Naive thymus-derived CD4-positive, alpha-beta T cell (primary cell): ENCODE results near the gene EGFL7. TPM values are rescaled to one million over a fixed set of nuclear protein-coding genes. Genes with fewer than 3 reads are reported as not detected.
"Not testable (repeated sequence)": the region's sequence is repeated elsewhere in the genome, so short reads cannot be mapped to it uniquely, and the experiment has no call there.

Experiments
- ATAC-seq: fragments of 150-1000 bp; cut with Tn5 transposase; 2 replicates; pipeline ENCODE4 v1.10.0; 2021; ENCODE audit warnings: mild to moderate bottlenecking, moderate library complexity
- CTCF ChIA-PET: fragments of 350-600 bp; sonication (Branson Sonifier 250); formaldehyde crosslinking; loops from one replicate; lab custom pipeline; 2021; ENCODE audit warnings: antibody characterized with exemption; lab: Charles Lee
- POLR2A ChIA-PET: fragments of 350-600 bp; sonication (Branson Sonifier 250); formaldehyde crosslinking; loops from one replicate; lab custom pipeline; 2021; ENCODE audit warnings: antibody characterized with exemption, inconsistent platforms; lab: Charles Lee
- DNase-seq, 9 donors: peaks; one replicate each; pipeline versions ENCODE4 v3.0.0 to v3.0.0-alpha.2; 2020 to 2022; ENCODE audit warnings: mixed read lengths in 1 of 9
- H3K27ac ChIP-seq: one replicate; pipeline ENCODE4 v1.7.0; 2013; ENCODE audit warnings: mild to moderate bottlenecking, low read depth, low read length, moderate library complexity
- H3K27me3 ChIP-seq, 2 donors: one replicate each; pipeline ENCODE4 v1.7.0; 2013; ENCODE audit warnings: low read length in 2 of 2, mild to moderate bottlenecking in 2 of 2, moderate library complexity in 2 of 2; ENCODE audit not compliant: control insufficient read depth in 2 of 2, insufficient read depth in 2 of 2
- H3K36me3 ChIP-seq, 3 experiments: 1 replicate in 2 of 3; 2 replicates in 1 of 3; pipeline ENCODE4 v1.7.0; 2013; ENCODE audit warnings: low read length in 3 of 3, mild to moderate bottlenecking in 3 of 3, moderate library complexity in 1 of 3; ENCODE audit not compliant: insufficient read depth in 3 of 3, control insufficient read depth in 2 of 3
- H3K4me1 ChIP-seq, 2 donors: one replicate each; pipeline ENCODE4 v1.7.0; 2013; ENCODE audit warnings: low read length in 2 of 2, mild to moderate bottlenecking in 2 of 2, moderate library complexity in 1 of 2; ENCODE audit not compliant: control insufficient read depth in 2 of 2, insufficient read depth in 2 of 2
- H3K4me3 ChIP-seq: 2 replicates; pipeline ENCODE4 v1.7.0; 2013; ENCODE audit warnings: mild to moderate bottlenecking, low read length
- H3K9me3 ChIP-seq, 3 experiments: 1 replicate in 2 of 3; 2 replicates in 1 of 3; pipeline ENCODE4 v1.7.0; 2013; ENCODE audit warnings: low read length in 3 of 3; ENCODE audit not compliant: control insufficient read depth in 2 of 3
- H3K27ac Mint-ChIP-seq, 9 donors: one replicate each; pipeline ENCODE4 v1.8.0; 2020 to 2022; ENCODE audit warnings: mixed read lengths in 9 of 9, mild to moderate bottlenecking in 8 of 9, moderate library complexity in 5 of 9, inconsistent platforms in 2 of 9
- H3K27me3 Mint-ChIP-seq, 5 donors: one replicate each; pipeline ENCODE4 v1.8.0; 2021 to 2022; ENCODE audit warnings: mixed read lengths in 5 of 5, mild to moderate bottlenecking in 1 of 5
- H3K36me3 Mint-ChIP-seq, 5 donors: one replicate each; pipeline ENCODE4 v1.8.0; 2020 to 2022; ENCODE audit warnings: mixed read lengths in 5 of 5, mild to moderate bottlenecking in 3 of 5, inconsistent platforms in 1 of 5
- H3K4me1 Mint-ChIP-seq, 7 donors: one replicate each; pipeline ENCODE4 v1.8.0; 2020 to 2022; ENCODE audit warnings: mixed read lengths in 7 of 7, mild to moderate bottlenecking in 3 of 7, inconsistent platforms in 1 of 7
- H3K4me3 Mint-ChIP-seq, 10 donors: one replicate each; pipeline ENCODE4 v1.8.0; 2020 to 2022; ENCODE audit warnings: mild to moderate bottlenecking in 10 of 10, mixed read lengths in 10 of 10, moderate library complexity in 6 of 10, inconsistent platforms in 2 of 10
- H3K9me3 Mint-ChIP-seq, 11 donors: one replicate each; pipeline ENCODE4 v1.8.0; 2020 to 2022; ENCODE audit warnings: mixed read lengths in 11 of 11, mild to moderate bottlenecking in 4 of 11, inconsistent platforms in 1 of 11, moderate library complexity in 1 of 11
- intact Hi-C, 2 donors: fragments of 100-400 bp; cut with micrococcal nuclease; formaldehyde crosslinking; loops; one replicate each; pipeline ENCODE4 v1.15.1; 2023
- polyA plus RNA-seq, 2 donors: library from polyadenylated mRNA; unstranded; fragments of 300-500 nt; fragmentation: Illumina TruSeq; gene quantifications; one replicate each; pipeline ENCODE4 v1.2.3, GENCODE V29; 2021
- total RNA-seq, 6 experiments: library from RNA in 5 of 6; stranded (reverse) in 5 of 6; gene quantifications; 1 replicate in 5 of 6; 2 replicates in 1 of 6; pipeline ENCODE4 v1.2.3 and lab custom pipeline; 2021 to 2026

EGFL7 gene
- total and polyA plus RNA-seq, 7 experiments from 2014 or later = 0.56 to 2.3 (median 0.97) TPM; not detected in 4

- intact Hi-C loops = loop anchor here (5.0 kb wide), 2 partner anchors 230 to 320 kb away; partner anchors contain the start of gene SNAPC4 (in 1 of the 2)
- POLR2A ChIA-PET, H3K27ac ChIP-seq, H3K36me3 Mint-ChIP-seq, H3K9me3 Mint-ChIP-seq, H3K36me3 ChIP-seq, H3K9me3 ChIP-seq, H3K4me3 ChIP-seq, H3K4me3 Mint-ChIP-seq, H3K27me3 ChIP-seq, DNase-seq, H3K4me1 Mint-ChIP-seq, H3K27me3 Mint-ChIP-seq, H3K27ac Mint-ChIP-seq, ATAC-seq, H3K4me1 ChIP-seq: not testable (repeated sequence)
- CTCF ChIA-PET = interaction anchor here (1.0 to 1.4 kb wide), 4 partner anchors 24 to 146 kb away, joined by 3 to 55 read pairs (median 4); no protein-coding TSS in a partner anchor
These were observed 30.1 kb upstream of the EGFL7 start for GRCh38 chr9:136632491-136633106.

- H3K27ac ChIP-seq = no peak overlapping the region
- H3K9me3 ChIP-seq = no peaks in the 10 kb centered on the region
- H3K27me3 Mint-ChIP-seq = no peaks in the 10 kb centered on the region
- POLR2A ChIA-PET = interaction anchor here (2.3 kb wide), 1 partner anchor 96 kb away, joined by 5 read pairs; no protein-coding TSS in a partner anchor
- H3K27me3 ChIP-seq = no peaks in the 10 kb centered on the region
- peaks cover 0 to 1% (median 0%) of the 10 kb centered on the region in 11 donors for H3K9me3 Mint-ChIP-seq
- H3K36me3 Mint-ChIP-seq = no peaks in the 10 kb centered on the region
- peaks cover 0 to 9% of the 10 kb centered on the region in 2 donors for H3K4me1 ChIP-seq
- ATAC-seq = no peak
- H3K36me3 ChIP-seq = no peaks in the 10 kb centered on the region
- no peak for DNase-seq
- H3K4me3 ChIP-seq = no peak overlapping the region
- no peak overlapping the region for H3K4me3 Mint-ChIP-seq
- H3K27ac Mint-ChIP-seq = peak overlapping the region in 1 of 9 donors; percentile 20
- intact Hi-C loops = loop anchor here (5.0 kb wide), 2 partner anchors 233 to 323 kb away; partner anchors contain the start of gene SNAPC4 (in 1 of the 2)
- H3K4me1 Mint-ChIP-seq = no peaks in the 10 kb centered on the region
- CTCF ChIA-PET = interaction anchor here (0.8 to 1.6 kb wide), 3 partner anchors 23 to 150 kb away, joined by 3 to 7 read pairs (median 4); no protein-coding TSS in a partner anchor
These were observed 27.8 kb upstream of the EGFL7 start for GRCh38 chr9:136634904-136635303.

DNA sequence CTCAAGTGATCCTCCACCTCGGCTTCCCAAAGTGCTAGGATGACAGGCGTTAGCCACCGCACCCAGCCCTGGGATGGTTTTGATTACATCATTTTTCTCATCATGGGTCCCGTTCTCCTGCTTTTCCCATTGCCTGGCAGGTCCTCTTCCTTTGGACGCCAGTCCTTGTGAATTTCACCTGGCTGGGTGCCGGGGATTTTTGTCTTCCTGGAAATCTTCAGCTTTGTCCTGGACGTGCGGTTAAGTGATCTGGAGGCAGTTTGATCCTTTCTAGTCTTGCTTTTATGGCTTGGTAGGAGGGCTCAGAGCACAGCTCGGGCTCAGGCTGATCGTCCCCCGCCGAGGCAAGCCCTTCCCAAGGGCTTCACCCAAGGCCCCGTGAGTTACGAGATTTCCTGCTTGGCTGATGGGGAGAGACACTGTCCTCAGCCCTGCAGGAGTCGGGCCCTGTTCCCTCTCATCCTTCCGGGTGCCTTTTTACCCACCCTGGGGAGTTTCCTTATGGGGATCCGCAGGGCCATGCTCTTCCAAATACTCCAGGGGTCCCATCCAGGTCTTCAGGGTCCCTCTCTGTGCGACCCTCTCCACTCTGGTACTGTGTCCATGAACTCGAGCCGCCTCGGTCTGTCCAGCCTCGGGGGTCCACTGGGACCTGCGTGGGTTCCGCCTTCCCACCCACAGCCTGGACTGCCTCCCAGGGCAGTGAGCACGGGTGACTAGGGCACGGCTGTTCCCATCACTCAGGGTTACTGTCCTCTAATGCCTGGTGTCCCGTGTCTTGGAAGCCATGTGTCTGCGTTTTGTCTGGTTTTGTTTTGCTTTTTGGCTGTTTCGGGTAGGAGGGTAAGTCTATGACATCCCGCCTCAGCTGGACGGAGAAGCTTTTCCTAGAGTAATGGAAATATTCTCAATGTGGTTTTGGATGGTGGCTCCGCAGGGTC lies 22.3 kb upstream of the EGFL7 start:
- H3K4me1 ChIP-seq = peaks cover 10% of the 10 kb centered on the region in 2 donors
- no peak overlapping the region for H3K4me3 ChIP-seq
- peaks cover 0 to 3% (median 0%) of the 10 kb centered on the region in 11 donors for H3K9me3 Mint-ChIP-seq
- peaks cover 8 to 16% (median 15%) of the 10 kb centered on the region in 5 donors for H3K27me3 Mint-ChIP-seq
- H3K9me3 ChIP-seq = no peaks in the 10 kb centered on the region
- CTCF ChIA-PET = no interaction called here
- H3K36me3 ChIP-seq = no peaks in the 10 kb centered on the region
- H3K36me3 Mint-ChIP-seq = no peaks in the 10 kb centered on the region
- H3K27me3 ChIP-seq = peaks cover 0 to 13% of the 10 kb centered on the region in 2 donors
- intact Hi-C loops = no loop called here
- no peak for ATAC-seq
- no peak overlapping the region for H3K4me3 Mint-ChIP-seq
- no peak overlapping the region for H3K27ac ChIP-seq
- no peak for DNase-seq
- POLR2A ChIA-PET = interaction anchor here (0.7 kb wide), 1 partner anchor 33 kb away, joined by 4 read pairs; no protein-coding TSS in a partner anchor
- H3K27ac Mint-ChIP-seq = peak overlapping the region in 1 of 9 donors; percentile 46
- peaks cover 0 to 3% (median 0%) of the 10 kb centered on the region in 7 donors for H3K4me1 Mint-ChIP-seq

GRCh38 chr9:136642439-136642921 lies 20.2 kb upstream of the EGFL7 start:
- peaks cover 8 to 23% (median 21%) of the 10 kb centered on the region in 5 donors for H3K27me3 Mint-ChIP-seq
- CTCF ChIA-PET = interaction anchor here (0.6 kb wide), 2 partner anchors 9 to 881 kb away, joined by 3 read pairs; no protein-coding TSS in a partner anchor
- H3K36me3 Mint-ChIP-seq = no peaks in the 10 kb centered on the region

DNA sequence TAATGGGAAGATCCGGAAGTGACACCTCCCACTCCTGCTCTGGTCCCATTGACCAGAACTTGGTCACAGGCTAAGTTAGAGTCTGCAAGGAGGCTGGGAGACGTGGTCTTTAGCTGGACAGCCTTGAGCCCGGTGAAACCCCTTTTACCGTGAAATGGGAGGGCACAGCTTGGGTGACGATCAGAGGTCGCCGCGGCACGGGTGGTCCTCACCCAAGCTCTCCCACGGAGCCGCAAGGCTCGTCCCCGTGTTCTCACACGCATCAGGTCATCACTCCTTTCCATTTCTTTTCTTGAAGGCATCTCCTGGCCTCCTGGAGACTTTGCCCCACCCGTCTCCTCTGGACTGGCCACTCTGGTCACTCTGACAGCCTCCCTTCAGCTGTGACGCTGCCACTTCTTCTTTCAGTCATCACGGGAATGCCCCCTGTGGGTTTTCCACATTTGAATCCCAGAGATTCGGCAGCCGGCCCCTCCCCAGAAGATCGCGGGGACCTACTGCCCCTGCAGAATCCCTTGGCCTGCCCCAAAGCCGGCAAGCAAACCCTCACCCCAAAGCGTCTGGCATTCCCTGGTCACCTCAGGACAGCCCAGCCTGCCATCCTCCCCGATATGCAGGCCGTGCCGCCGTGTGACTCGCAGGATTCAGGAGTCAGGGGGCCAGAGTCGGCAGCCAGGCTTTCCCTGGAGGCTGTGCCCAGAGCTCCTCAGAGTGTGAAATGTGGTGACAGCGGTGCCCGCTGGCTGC lies 18.9 kb upstream of the EGFL7 start:
- Mint-ChIP-seq H3K36me3 (no peaks in the 10 kb centered on the region), H3K4me1 (peaks cover 0 to 3% (median 0%) of the 10 kb centered on the region in 7 donors), H3K4me3 (peak overlapping the region in 3 of 10 donors; percentile 2 to 47 (median 19)), H3K27ac (no peak overlapping the region), H3K9me3 (peaks cover 0 to 3% (median 0%) of the 10 kb centered on the region in 11 donors), H3K27me3 (peaks cover 11 to 29% (median 24%) of the 10 kb centered on the region in 5 donors)
- Histone ChIP-seq H3K4me3 (no peak overlapping the region), H3K9me3 (no peaks in the 10 kb centered on the region), H3K36me3 (no peaks in the 10 kb centered on the region), H3K27me3 (peaks cover 0 to 13% of the 10 kb centered on the region in 2 donors), H3K27ac (no peak overlapping the region), H3K4me1 (peaks cover 10% of the 10 kb centered on the region in 2 donors)
- CTCF ChIA-PET = interaction anchor here (0.5 to 1.2 kb wide), 2 partner anchors 156 to 331 kb away, joined by 3 read pairs; no protein-coding TSS in a partner anchor
- POLR2A ChIA-PET = interaction anchor here (0.7 kb wide), 1 partner anchor 152 kb away, joined by 3 read pairs; no protein-coding TSS in a partner anchor
- intact Hi-C loops = loop anchor here (1.0 to 2.0 kb wide), 3 partner anchors 13 to 243 kb away; partner anchors contain the start of gene SNAPC4 (in 1 of the 2)
- DNase-seq = no peak
- ATAC-seq = peak; percentile 14

More at GRCh38 chr9:136642439-136642921, 20.2 kb upstream of the EGFL7 start:
- peaks cover 10% of the 10 kb centered on the region in 2 donors for H3K4me1 ChIP-seq
- H3K36me3 ChIP-seq = no peaks in the 10 kb centered on the region
- H3K27ac ChIP-seq = no peak overlapping the region
- no peaks in the 10 kb centered on the region for H3K9me3 ChIP-seq
- Mint-ChIP-seq H3K9me3 (peaks cover 0 to 3% (median 0%) of the 10 kb centered on the region in 11 donors), H3K4me1 (peaks cover 0 to 3% (median 0%) of the 10 kb centered on the region in 7 donors), H3K4me3 (no peak overlapping the region), H3K27ac (no peak overlapping the region)
- intact Hi-C loops = no loop called here
- no peak overlapping the region for H3K4me3 ChIP-seq
- ATAC-seq (no peak), DNase-seq (no peak)
- POLR2A ChIA-PET = no interaction called here
- peaks cover 0 to 13% of the 10 kb centered on the region in 2 donors for H3K27me3 ChIP-seq
